Activated naive CD8-positive, alpha-beta T cell treated with anti-CD3 and anti-CD28 coated beads, Interleukin-2, amount 10 ng/mL, durations not matched to agents 7 days and 5 days (primary cell): Measurements from ENCODE around the gene TGFB3. TPM values are rescaled to one million over a fixed set of nuclear protein-coding genes. Genes with fewer than 3 reads are reported as not detected.
"Not testable (repeated sequence)": the region's sequence is repeated elsewhere in the genome, so short reads cannot be mapped to it uniquely, and the experiment has no call there.

Source experiments
- ATAC-seq: fragments of 150-1000 bp; cut with Tn5 transposase; one replicate; pipeline ENCODE4 v1.10.0; 2021; ENCODE audit warnings: low read depth, moderate library complexity
- POLR2A ChIA-PET: fragments of 350-600 bp; sonication (Branson Sonifier 250); formaldehyde crosslinking; loops from one replicate; lab custom pipeline; 2021; ENCODE audit warnings: antibody characterized with exemption; lab: Charles Lee
- DNase-seq: peaks from one replicate; pipeline ENCODE4 v3.0.0; 2021
- H3K27ac Mint-ChIP-seq: one replicate; pipeline ENCODE4 v1.8.0; 2022; ENCODE audit warnings: mild to moderate bottlenecking, mixed read lengths
- H3K27me3 Mint-ChIP-seq: one replicate; pipeline ENCODE4 v1.8.0; 2022; ENCODE audit warnings: mild to moderate bottlenecking, moderate library complexity, mixed read lengths
- H3K36me3 Mint-ChIP-seq: one replicate; pipeline ENCODE4 v1.8.0; 2021; ENCODE audit warnings: mild to moderate bottlenecking, mixed read lengths
- H3K4me1 Mint-ChIP-seq: one replicate; pipeline ENCODE4 v1.8.0; 2021; ENCODE audit warnings: mixed read lengths
- H3K4me3 Mint-ChIP-seq: one replicate; pipeline ENCODE4 v1.8.0; 2022; ENCODE audit warnings: mild to moderate bottlenecking, moderate library complexity, mixed read lengths
- H3K9me3 Mint-ChIP-seq: one replicate; pipeline ENCODE4 v1.8.0; 2021; ENCODE audit warnings: mixed read lengths
- total RNA-seq, 2 experiments: library from RNA; stranded (reverse); gene quantifications; one replicate each; pipeline ENCODE4 v1.2.3, GENCODE V29; 2021

Gene TGFB3
- total RNA-seq: 1 to 10 TPM; 3.3 to 3.5 TPM

GRCh38 chr14:75981426-75982265, at the start of gene TGFB3:
Gene TGFB3 (minus strand): TSS chr14:75981995. CDS start chr14:75980893, 1,102 bp downstream.
- Mint-ChIP-seq H3K9me3 (no peaks in the 10 kb centered on the region), H3K36me3 (no peaks in the 10 kb centered on the region), H3K27me3 (peaks cover 4% of the 10 kb centered on the region), H3K27ac (peak within 1 kb of the TSS; percentile 82), H3K4me3 (peak within 1 kb of the TSS; percentile 89), H3K4me1 (peaks cover 33% of the 10 kb centered on the region)
- POLR2A ChIA-PET: interaction anchor here (1.5 kb wide), 2 partner anchors 75 to 273 kb away, joined by 6 to 10 read pairs; no protein-coding TSS in a partner anchor
- ATAC-seq: peak; percentile 30
- DNase-seq: peak; percentile 53

- DNase-seq: no peak
- peaks cover 8% of the 10 kb centered on the region for H3K9me3 Mint-ChIP-seq
- H3K27ac Mint-ChIP-seq: no peak overlapping the region
- H3K4me1 Mint-ChIP-seq: no peaks in the 10 kb centered on the region
- H3K27me3 Mint-ChIP-seq: no peaks in the 10 kb centered on the region
- POLR2A ChIA-PET: no interaction called here
- no peak for ATAC-seq
- no peak overlapping the region for H3K4me3 Mint-ChIP-seq
- peaks cover 13% of the 10 kb centered on the region for H3K36me3 Mint-ChIP-seq
Observed at GRCh38 chr14:76024211-76024907, 42.6 kb upstream of the TGFB3 start.

- Mint-ChIP-seq H3K27me3 (no peaks in the 10 kb centered on the region), H3K36me3 (peaks cover 16% of the 10 kb centered on the region), H3K27ac (no peak overlapping the region), H3K9me3 (peaks cover 10% of the 10 kb centered on the region), H3K4me3 (no peak overlapping the region), H3K4me1 (no peaks in the 10 kb centered on the region)
- DNase-seq: no peak
- ATAC-seq: no peak
- POLR2A ChIA-PET: no interaction called here
Observed at GRCh38 chr14:76023757-76024156, 42.0 kb upstream of the TGFB3 start.

GRCh38 chr14:76022991-76023390, 41.2 kb upstream of the TGFB3 start:
- peaks cover 16% of the 10 kb centered on the region for H3K36me3 Mint-ChIP-seq
- H3K4me1 Mint-ChIP-seq: no peaks in the 10 kb centered on the region
- POLR2A ChIA-PET: no interaction called here
- peaks cover 10% of the 10 kb centered on the region for H3K9me3 Mint-ChIP-seq
- H3K27me3 Mint-ChIP-seq: no peaks in the 10 kb centered on the region
- ATAC-seq: no peak
- DNase-seq: no peak
- H3K4me3 Mint-ChIP-seq: no peak overlapping the region
- H3K27ac Mint-ChIP-seq: no peak overlapping the region

GRCh38 chr14:76019676-76020075, 37.9 kb upstream of the TGFB3 start:
- H3K9me3 Mint-ChIP-seq: peaks cover 12% of the 10 kb centered on the region
- no peaks in the 10 kb centered on the region for H3K27me3 Mint-ChIP-seq
- DNase-seq (no peak), ATAC-seq (no peak)
- no peak overlapping the region for H3K4me3 Mint-ChIP-seq
- H3K4me1 Mint-ChIP-seq: no peaks in the 10 kb centered on the region
- POLR2A ChIA-PET: no interaction called here
- peaks cover 16% of the 10 kb centered on the region for H3K36me3 Mint-ChIP-seq
- H3K27ac Mint-ChIP-seq: no peak overlapping the region

GRCh38 chr14:76015668-76016067, 33.9 kb upstream of the TGFB3 start:
- peaks cover 13% of the 10 kb centered on the region for H3K36me3 Mint-ChIP-seq
- POLR2A ChIA-PET: no interaction called here
- H3K4me3 Mint-ChIP-seq: no peak overlapping the region

GRCh38 chr14:76015191-76015590, 33.4 kb upstream of the TGFB3 start:
- Mint-ChIP-seq H3K4me1 (no peaks in the 10 kb centered on the region), H3K27me3 (no peaks in the 10 kb centered on the region), H3K9me3 (peaks cover 8% of the 10 kb centered on the region), H3K36me3 (peaks cover 10% of the 10 kb centered on the region), H3K27ac (no peak overlapping the region), H3K4me3 (no peak overlapping the region)
- DNase-seq: no peak
- ATAC-seq: no peak
- POLR2A ChIA-PET: no interaction called here

More at GRCh38 chr14:76015668-76016067, 33.9 kb upstream of the TGFB3 start:
- H3K9me3 Mint-ChIP-seq: peaks cover 12% of the 10 kb centered on the region
- no peaks in the 10 kb centered on the region for H3K27me3 Mint-ChIP-seq
- no peak overlapping the region for H3K27ac Mint-ChIP-seq
- H3K4me1 Mint-ChIP-seq: no peaks in the 10 kb centered on the region
- ATAC-seq (no peak), DNase-seq (no peak)

- Mint-ChIP-seq H3K36me3 (no peaks in the 10 kb centered on the region), H3K9me3 (peaks cover 2% of the 10 kb centered on the region)
Observed at GRCh38 chr14:76012354-76012753, 30.6 kb upstream of the TGFB3 start.

GRCh38 chr14:76011930-76012329, 30.1 kb upstream of the TGFB3 start:
- H3K36me3 Mint-ChIP-seq: no peaks in the 10 kb centered on the region
- H3K27me3 Mint-ChIP-seq: no peaks in the 10 kb centered on the region
- ATAC-seq (no peak), DNase-seq (no peak)
- H3K4me1 Mint-ChIP-seq: no peaks in the 10 kb centered on the region
- no peak overlapping the region for H3K4me3 Mint-ChIP-seq
- POLR2A ChIA-PET: no interaction called here
- H3K9me3 Mint-ChIP-seq: no peaks in the 10 kb centered on the region
- no peak overlapping the region for H3K27ac Mint-ChIP-seq

More at GRCh38 chr14:76012354-76012753, 30.6 kb upstream of the TGFB3 start:
- no peak for DNase-seq
- no peaks in the 10 kb centered on the region for H3K27me3 Mint-ChIP-seq
- no peak for ATAC-seq
- H3K27ac Mint-ChIP-seq: no peak overlapping the region
- H3K4me3 Mint-ChIP-seq: no peak overlapping the region
- POLR2A ChIA-PET: no interaction called here
- no peaks in the 10 kb centered on the region for H3K4me1 Mint-ChIP-seq

GRCh38 chr14:76009627-76010026, 27.8 kb upstream of the TGFB3 start:
- H3K36me3 Mint-ChIP-seq, ATAC-seq, H3K9me3 Mint-ChIP-seq, H3K27ac Mint-ChIP-seq, DNase-seq, H3K4me3 Mint-ChIP-seq, H3K4me1 Mint-ChIP-seq, POLR2A ChIA-PET, H3K27me3 Mint-ChIP-seq: not testable (repeated sequence)

- H3K4me1 Mint-ChIP-seq: no peaks in the 10 kb centered on the region
- peaks cover 6% of the 10 kb centered on the region for H3K36me3 Mint-ChIP-seq
- H3K4me3 Mint-ChIP-seq: no peak overlapping the region
- ATAC-seq (no peak), DNase-seq (no peak)
- peaks cover 1% of the 10 kb centered on the region for H3K9me3 Mint-ChIP-seq
- H3K27ac Mint-ChIP-seq: no peak overlapping the region
- POLR2A ChIA-PET: no interaction called here
- H3K27me3 Mint-ChIP-seq: no peaks in the 10 kb centered on the region
Observed at GRCh38 chr14:76007852-76008251, 26.1 kb upstream of the TGFB3 start.

GRCh38 chr14:76007379-76007778, 25.6 kb upstream of the TGFB3 start:
- DNase-seq: no peak
- H3K27me3 Mint-ChIP-seq: no peaks in the 10 kb centered on the region
- no peak overlapping the region for H3K27ac Mint-ChIP-seq
- H3K4me3 Mint-ChIP-seq: no peak overlapping the region
- POLR2A ChIA-PET: no interaction called here
- H3K36me3 Mint-ChIP-seq: peaks cover 9% of the 10 kb centered on the region
- H3K9me3 Mint-ChIP-seq: peaks cover 1% of the 10 kb centered on the region
- ATAC-seq: no peak
- no peaks in the 10 kb centered on the region for H3K4me1 Mint-ChIP-seq

- H3K27me3 Mint-ChIP-seq: no peaks in the 10 kb centered on the region
- ATAC-seq (no peak), DNase-seq (no peak)
- peaks cover 1% of the 10 kb centered on the region for H3K9me3 Mint-ChIP-seq
- no peak overlapping the region for H3K4me3 Mint-ChIP-seq
- H3K27ac Mint-ChIP-seq: no peak overlapping the region
- H3K36me3 Mint-ChIP-seq: peaks cover 11% of the 10 kb centered on the region
- POLR2A ChIA-PET: no interaction called here
- H3K4me1 Mint-ChIP-seq: no peaks in the 10 kb centered on the region
Observed at GRCh38 chr14:76006253-76006652, 24.5 kb upstream of the TGFB3 start.

GRCh38 chr14:76002383-76002782, 20.6 kb upstream of the TGFB3 start:
- Mint-ChIP-seq H3K27ac (peak overlapping the region; percentile 46), H3K4me1 (no peaks in the 10 kb centered on the region), H3K27me3 (no peaks in the 10 kb centered on the region), H3K36me3 (peaks cover 11% of the 10 kb centered on the region), H3K9me3 (peaks cover 1% of the 10 kb centered on the region), H3K4me3 (no peak overlapping the region)
- no peak for DNase-seq
- POLR2A ChIA-PET: no interaction called here
- ATAC-seq: no peak
